AG08396 (cell line): ENCODE data around the gene ATG14.
"Not testable (repeated sequence)": the region's sequence is repeated elsewhere in the genome, so short reads cannot be mapped to it uniquely, and the experiment has no call there.

Experiments used
- DNase-seq: peaks from one replicate; pipeline ENCODE4 v3.0.0; 2012; ENCODE audit warnings: low spot score, mixed read lengths

The ATG14 gene

DNA sequence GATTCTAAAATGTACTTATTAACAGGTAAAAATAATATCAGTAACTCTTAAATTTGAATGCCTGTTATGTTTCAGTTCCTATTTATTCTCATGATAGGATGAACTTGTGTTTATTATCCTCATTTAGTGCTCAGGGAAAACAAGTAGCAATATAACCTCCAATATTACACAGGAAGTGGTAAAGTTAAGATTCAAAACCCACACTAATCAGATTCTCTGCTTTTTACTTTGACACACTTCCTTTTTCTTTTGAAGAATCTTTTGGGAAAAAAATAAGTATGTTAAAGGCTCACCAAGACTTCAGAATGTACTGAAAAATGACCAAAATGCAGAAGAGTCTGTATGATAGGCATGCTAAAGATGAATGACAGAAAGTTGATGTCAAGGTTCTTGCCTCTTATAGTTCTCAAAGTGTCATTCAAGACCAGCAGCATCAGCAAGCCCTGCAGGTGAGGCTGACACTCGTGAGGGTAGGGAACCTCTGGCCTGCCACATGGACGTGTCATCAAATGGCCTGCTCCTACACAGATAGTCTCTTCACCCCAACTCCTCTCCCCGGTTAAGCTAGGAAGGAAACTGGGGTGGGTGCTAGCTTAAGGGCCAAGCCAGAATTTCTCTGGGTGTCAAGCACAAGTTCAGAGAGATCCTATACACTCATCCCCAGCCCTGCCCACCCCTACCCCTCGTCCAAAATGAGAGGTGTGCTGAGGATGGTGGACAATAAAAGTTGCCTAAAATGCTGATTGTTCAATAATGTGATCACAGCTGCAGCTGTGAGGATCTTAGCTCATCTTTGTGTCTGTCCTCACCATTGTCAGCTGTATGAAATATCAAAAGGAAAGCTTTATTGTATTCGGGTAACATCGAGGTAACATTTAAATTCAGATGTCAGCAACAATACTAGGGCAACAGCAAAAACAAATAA is 22.5 kb upstream of the ATG14 start:
- no peak for DNase-seq

DNA sequence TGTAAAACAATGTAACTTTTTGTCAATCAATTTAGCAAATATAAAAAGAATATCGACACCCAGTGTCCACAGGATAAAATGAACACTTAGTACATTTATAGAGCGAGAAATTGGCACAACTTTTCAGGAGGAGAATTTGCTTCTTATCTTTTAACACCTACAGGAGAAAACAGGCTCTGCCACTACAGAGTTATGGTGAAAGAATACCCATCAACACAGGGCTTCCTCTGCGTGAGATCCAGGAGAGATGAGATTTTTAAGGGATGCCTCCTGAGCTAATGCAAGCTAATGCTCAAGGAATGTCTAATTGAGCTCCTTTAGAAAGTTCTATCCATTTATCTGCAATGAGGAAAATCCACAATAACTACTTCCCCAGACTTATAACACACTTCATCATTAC is 21.0 kb upstream of the ATG14 start:
- DNase-seq: no peak

DNA sequence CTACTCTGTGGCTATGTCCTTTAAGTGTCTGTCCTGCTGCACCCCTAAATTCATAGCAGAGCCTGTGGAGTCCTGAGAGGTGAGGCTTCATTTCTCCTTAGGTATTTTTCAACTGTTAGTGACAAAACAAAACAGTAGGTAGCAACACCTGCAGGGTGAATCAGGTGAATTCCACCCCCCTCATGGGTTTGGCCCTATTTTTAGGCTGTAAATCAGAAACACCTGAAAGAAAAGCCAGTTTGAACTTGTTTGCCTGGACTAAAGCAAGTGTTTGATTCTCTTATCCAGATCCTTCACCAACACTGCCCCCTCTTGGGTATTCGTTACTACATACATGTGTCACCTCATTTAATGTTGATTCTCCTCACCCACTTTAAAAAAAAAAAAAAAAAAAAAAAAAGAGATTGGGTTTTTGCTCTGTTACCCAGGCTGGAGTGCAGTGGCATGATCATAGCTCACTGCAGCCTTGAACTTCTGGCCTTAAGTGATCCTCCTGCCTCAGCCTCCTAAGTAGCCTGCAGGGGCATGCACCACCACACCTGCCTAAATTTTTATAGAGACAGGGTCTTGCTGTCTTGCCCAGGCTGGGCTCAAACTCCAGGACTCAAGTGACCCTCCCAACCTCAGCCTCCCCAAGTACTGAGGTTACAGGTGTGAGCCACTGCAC is 18.5 kb upstream of the ATG14 start:
- peak; percentile 67 for DNase-seq

DNA sequence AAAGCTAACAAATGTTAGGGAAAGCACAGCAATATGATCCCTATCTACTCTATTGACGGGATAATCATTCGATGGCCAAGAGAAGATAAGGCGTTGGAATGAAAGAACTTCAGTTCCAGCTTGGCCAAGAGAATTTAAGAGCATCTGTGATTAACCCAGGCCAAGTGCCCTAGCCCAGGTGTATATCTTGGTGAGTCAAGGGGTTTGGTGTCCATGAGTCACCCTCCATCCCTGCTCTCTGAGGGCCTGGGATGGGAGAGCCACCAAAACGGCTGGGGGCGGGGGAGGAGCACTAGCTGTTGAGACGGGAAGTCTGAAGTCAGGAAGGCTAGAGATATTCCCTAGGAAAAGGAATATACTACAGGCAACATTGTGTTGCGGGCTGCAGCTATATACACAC is 15.8 kb upstream of the ATG14 start:
- DNase-seq: no peak

DNA sequence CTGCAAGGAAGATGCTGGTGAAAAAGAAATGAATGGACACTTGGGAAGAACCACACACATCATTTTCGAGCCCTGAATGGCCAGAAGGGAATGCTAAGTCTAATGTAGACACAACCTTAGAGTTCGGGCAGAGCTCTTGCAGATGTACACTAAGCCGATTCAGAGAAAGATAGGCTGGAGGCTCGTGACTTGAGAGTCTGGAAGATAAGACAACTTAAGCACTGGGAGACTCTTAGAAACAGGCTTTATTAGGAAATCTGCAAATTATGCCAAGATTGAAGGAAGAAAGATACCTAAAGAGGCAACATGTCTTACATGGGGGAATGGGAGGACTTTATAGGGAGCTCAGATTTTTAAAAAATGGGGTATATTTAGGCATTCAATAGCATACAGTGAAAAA is 15.3 kb upstream of the ATG14 start:
- DNase-seq: no peak

DNA sequence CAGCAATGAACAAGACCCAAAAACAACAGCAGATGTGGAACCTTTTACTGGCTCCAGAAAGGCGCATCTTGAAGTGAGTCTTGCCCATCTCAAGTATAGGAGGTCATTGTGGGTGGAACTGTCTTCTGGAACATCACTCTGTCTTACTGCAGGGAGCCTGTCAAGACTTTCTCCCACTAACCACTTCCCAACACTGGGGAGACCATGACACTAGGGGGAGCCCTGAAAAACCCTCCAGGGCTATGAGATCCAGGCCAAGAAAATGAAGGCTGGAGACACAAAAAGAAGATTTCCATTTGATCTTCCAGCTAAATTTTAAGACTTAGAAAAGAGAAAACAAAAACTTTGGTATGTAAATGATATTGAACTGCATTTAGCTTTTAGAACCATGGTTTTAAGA is 13.5 kb upstream of the ATG14 start:
- DNase-seq: no peak

DNA sequence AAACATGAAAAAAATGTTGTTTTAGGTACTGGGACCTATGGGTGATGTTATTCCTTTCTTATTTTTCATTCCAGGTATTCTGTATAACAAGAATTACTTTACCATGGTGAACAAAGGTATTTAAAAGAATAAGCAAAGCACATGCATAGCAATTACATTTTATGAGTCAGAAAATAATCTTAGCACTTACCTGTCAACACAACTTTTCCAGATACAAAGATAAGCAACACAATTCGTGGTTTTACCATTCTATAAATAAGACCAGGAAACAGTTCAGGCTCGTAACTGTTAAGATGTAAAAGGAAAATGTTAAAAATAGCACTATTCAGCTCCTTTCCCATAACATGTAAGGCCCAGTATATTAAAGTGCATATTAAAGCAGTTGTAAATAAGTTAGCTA is 12.3 kb upstream of the ATG14 start:
- no peak for DNase-seq

DNA sequence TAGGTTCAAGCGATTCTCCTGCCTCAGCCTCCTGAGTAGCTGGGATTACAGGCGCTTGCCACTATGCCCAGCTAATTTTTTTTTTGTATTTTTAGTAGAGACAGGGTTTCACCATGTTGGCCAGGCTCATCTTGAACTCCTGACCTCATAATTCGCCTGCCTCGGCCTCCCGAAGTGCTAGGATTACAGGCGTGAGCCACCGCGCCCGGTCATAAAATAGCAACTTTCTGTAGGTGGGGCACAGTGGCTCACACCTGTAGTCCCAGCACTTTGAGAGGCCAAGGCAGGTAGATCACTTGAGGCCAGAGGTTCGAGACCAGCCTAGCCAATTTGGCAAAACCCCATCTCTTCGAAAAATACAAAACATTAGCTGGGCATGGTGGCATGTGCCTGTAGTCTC is 10.7 kb upstream of the ATG14 start:
- DNase-seq: not testable (repeated sequence)

DNA sequence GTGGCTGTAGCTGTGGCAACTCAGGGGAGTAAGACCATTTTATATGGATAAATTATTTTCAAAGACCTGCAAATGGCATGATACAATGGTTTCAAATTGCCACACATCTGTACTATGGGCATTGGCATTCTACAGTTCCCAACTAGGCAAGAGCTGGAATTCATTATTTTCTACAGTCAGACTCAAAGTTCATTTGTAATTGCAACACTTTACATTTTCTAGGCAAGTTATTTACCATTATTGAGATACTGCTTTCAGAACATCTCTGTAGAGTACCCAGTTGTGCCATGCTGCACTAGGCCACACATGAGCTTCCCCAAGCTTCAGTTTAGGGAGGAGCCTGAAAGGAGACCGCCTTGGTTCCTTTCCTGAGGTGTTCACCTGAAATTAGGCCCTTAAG is 8.0 kb upstream of the ATG14 start:
- no peak for DNase-seq

DNA sequence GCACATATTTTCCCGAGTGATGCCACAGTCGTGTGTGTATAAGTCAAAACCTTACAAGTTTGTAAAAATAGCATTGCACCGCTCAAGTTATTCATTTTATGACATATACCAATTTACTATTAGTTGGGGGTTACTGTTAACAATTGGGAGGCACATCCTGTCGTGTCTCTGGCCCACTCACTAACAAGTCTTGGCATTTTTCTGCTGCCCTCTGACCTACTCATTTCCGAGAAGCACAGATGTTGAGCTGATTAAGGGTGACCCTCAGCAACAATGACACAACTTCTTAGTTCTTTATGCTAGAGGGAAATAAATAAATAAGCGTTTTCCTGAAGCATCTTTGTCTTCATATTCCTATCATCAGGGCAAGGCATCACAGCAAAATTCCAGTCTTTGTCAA is 6.8 kb upstream of the ATG14 start:
- no peak for DNase-seq

DNA sequence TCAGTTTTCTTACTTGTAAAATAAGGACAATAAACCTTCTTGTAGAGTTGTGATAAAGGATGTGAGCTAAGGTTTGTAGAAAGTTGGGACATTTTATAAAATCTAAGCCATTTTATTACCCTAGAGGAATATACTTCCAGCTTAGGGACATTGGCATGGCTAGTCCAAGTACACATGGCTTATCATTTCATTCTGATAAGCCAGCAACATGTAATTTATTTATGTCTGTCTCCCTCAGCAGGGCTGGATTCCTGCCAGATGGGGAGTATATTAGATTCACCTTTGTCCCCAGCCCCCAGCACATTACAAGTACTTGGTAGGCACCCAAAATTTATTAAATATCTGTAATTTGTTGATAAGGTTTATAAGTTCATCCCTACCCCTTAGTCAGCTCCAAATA is 6.3 kb upstream of the ATG14 start:
- DNase-seq: no peak

DNA sequence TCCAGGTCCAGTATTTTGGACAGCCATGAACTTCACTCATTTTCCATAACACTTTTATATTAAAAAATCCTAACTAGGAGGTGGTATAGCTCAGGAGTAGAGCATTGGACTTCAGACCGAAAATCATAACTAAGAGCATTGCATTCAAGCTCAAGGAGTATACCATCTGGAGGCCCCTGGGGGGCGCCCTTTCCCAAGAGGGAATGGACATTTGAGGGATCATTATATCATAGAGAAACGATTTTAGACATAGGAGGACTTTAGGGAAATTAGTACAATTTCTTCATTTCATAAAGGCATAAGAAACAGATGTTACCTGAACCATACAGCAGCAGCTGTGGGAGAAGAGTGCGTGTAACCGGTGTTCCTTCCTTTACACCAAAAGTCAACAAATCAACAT is 5.2 kb upstream of the ATG14 start:
- DNase-seq: no peak

DNA sequence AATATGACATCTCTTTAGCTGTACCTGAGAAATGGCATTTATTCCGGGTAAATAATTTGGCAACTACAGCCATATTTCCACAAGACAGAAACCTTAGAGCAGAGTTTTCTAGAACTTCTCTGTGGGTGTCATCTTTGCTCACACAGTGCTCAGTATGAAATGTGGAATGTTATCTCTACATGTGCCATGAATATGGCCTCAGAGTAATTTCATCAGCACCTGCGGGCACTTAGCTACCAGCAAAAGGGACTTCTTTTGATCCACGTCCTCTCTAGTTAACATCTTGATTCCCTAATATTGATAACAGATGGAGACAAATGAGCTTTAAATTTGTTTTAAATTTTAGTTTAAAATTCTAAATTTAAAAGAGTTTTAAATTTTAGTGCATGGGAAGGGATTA is 2.9 kb upstream of the ATG14 start:
- no peak for DNase-seq

DNA sequence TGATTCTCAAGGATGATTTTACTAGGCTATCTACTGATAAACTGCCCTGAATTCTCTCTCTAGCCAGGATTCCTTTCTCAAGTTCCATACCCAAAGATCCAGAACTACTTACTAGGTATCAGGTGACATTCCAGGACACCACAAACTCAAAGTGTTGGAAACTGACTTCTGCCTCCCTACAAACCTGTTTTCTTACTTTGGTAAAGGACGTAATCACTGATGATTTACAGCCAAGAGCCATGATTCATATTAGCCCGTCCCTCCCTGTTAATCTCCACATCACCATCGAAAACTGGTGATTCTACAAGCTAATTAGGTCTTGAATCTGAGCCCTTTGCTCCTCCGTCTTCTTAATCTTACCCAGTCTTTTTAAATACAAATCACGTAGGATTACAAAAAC is 1.0 kb upstream of the ATG14 start:
- no peak for DNase-seq

DNA sequence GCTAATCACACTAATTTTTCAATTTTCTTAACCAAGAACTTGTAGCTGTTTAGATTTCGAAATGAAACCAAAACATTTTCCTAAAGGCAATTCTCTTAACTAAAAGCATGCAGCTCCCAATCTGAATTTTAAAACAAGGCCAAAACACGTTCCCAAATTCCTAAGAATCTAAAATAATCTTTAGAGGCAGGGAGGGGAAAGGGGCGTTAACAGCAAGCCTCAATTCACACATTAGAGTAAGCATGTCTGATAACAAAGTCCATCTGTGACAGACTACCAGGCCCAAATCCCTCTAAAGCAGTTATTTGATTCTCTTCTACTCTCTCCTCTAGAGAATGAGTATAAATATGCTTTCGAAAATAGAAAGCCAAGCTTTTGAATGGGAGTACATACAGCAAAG is 754 bp downstream of the ATG14 start:
- DNase-seq: no peak

DNA sequence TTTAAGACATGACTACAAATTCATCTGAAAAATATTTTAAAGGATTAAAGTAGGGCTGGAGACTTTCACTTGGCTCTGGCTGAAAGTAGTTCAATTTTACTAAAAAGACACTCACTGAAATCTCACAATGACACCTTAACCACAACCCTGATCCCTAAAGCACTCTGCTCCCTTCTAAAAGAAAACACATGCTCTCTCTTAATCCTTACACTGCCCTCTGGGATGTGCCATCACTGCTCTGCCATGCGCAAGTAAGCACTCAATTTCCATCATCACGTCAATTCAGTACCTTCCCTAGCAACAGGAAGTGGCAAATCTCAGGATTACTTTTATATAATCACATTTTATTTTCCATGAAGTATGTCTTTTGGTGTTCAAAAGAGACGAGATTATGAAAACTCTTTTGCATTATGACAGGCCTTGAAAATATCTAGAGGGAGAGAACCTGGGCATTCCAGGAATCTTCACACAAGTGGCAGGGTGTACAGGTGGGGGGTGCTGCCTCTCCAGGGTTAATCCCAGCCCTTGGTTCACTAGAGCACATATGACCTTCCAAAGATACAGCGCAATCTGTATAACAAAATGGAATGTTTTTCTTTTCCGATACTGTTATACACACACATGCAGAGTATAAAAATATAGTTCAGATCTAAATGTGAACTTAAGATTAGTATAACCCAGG is 7.3 kb downstream of the ATG14 start:
- no peak for DNase-seq

DNA sequence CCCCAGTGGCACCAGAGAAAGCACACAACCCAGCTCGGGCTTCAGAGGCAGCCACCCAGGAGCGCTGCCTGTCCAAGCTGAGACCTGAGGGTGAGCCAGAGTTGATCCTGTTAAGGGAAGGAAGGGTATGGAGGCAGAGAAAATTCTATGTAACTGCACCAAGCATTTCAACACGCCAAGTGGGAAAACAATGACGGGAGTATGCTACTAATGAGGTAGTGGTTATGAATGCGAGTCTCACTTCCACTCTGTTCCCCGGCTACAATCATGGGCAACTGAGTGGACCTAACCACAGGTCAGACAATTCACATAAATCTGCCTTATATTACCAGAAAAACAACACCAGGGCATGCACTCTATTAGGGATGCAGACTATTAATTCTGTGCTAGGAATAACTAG is 9.9 kb downstream of the ATG14 start:
- no peak for DNase-seq

DNA sequence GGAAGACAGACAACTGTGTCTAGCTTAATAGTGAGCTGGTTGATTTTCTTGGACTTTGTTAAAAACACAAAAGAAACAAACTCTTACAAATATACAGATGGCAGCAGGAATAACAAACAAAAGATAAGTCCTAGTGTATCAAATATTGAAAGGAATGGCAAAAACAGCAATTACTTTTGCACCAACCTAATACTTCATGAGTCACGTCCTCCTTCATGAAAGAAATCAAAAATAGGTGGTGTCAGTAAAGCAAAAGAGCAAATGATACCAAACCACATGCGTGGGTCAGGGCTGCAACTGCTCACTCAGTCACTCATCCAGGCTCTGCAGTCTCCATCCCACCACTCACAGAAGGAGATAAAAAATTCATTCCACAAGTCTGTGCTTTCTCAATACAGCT is 11.8 kb downstream of the ATG14 start:
- DNase-seq: no peak

DNA sequence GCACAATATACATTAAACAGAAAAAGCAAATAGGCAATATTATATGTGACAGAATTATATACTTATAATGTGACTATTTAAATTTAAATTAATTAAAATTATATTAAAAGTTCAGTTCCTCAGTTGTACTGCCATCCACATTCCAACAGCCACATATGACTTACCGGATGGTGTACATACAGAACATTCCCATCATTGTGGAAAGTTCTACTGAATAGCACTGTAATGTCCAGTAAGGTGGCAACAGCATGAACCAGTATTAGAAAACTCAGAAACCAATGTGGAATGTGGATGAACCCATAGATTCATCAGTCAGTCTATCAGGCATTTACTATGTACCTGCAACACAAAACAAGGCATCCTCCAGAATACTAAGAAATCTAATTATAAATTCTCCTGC is 12.4 kb downstream of the ATG14 start:
- DNase-seq: no peak

DNA sequence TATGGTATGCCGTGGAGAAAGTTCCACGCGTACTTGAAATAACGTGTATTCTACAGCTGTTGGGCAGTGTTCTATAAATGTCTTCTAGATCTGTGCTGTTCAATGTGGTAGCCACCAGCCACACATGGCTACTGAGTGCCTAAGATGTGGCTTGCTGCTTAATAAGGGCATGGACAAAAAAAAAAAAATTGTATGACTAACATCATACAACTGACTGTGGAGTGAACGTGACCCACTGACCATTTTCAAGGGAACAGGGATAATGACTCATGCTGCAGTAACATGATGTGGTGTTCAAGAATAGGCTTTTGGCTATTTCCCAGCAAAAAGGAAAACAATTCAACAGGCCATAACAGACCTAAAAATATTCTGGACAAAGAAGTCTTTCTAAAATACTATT is 13.0 kb downstream of the ATG14 start:
- DNase-seq: peak; percentile 69

DNA sequence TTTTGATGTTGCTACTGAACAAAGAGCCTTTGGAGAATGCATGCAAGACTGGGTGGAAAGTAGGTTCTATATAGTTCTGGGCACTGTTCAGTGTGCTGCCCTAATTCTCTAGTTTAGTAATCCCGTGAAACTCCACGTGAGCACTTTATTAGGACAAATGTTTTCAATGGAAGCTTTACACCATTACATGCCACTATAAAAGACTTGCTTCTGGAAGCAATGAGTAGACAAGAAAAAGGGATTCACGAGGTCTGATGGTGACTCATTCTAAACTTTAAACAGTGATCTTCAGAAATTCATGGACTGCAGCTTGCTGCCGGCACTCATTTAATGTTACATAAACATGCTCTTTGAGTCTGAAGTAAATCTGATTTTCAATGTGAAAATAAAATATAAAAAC is 22.3 kb downstream of the ATG14 start:
- DNase-seq: peak; percentile 41

DNA sequence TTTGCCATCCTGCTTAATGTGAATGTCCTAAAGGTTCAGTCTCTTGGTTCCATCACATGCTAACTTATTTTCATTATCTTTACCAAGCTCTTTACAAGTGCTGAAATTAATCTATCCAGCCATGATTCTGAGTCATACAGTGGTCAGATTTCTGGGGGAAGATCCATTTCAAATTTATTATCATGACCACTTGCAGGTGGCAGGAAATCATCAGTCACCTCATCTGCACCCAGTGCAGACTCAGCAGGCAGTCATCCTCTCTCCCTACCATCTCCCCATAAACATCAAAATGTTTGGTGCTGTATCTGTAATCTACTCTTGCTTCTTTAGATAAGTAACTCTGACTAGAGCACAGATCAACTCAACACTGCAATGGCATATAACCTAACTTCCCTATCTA is 23.5 kb downstream of the ATG14 start:
- DNase-seq: no peak

DNA sequence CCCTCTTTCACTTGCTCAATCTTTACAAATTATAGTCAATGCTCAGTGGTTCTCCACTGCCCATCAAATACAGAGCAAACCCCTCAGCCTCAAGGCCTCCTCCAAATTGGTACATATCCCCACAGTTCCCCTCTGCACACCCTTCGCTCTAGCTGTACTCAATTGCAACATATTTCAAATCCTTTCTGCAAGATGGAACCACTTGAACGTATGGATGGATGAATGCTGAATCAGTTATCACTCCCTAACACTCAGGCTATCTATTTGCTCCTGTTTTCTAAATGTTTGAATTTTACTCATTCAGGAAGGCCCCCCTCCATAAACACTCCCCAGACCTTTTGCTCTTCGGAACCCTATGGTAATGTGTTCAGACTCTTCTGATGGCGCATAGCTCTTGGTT is 24.5 kb downstream of the ATG14 start:
- no peak for DNase-seq
